Activated CD4-positive, alpha-beta T cell treated with anti-CD3 and anti-CD28 coated beads, Interleukin-2, amount 50 U/mL, for 4 hours (primary cell): ENCODE results near the gene TNFSF15.

Experiments used
- DNase-seq, 2 experiments: peaks; one replicate each; pipeline ENCODE4 v3.0.0-alpha.2; 2020

TNFSF15 gene

GRCh38 chr9:114824110-114824509 is 18.3 kb upstream of the TNFSF15 start:
- no peak for DNase-seq

- no peak for DNase-seq
Observed at GRCh38 chr9:114823441-114823840, 17.6 kb upstream of the TNFSF15 start.

- no peak for DNase-seq
Observed at GRCh38 chr9:114822708-114823107, 16.9 kb upstream of the TNFSF15 start.

GRCh38 chr9:114820776-114821501 is 15.1 kb upstream of the TNFSF15 start:
- DNase-seq: no peak

- DNase-seq: no peak
Observed at GRCh38 chr9:114818178-114818577, 12.3 kb upstream of the TNFSF15 start.

GRCh38 chr9:114813717-114814418 is 8.0 kb upstream of the TNFSF15 start:
- DNase-seq: no peak

- DNase-seq: no peak
Observed at GRCh38 chr9:114811966-114812636, 6.3 kb upstream of the TNFSF15 start.

- DNase-seq: no peak
Observed at GRCh38 chr9:114811301-114811700, 5.5 kb upstream of the TNFSF15 start.

- DNase-seq: no peak
Observed at GRCh38 chr9:114810614-114811013, 4.8 kb upstream of the TNFSF15 start.

- DNase-seq: no peak
Observed at GRCh38 chr9:114806526-114806900, 674 bp upstream of the TNFSF15 start.

GRCh38 chr9:114804505-114804904 is 1.3 kb downstream of the TNFSF15 start:
- no peak for DNase-seq

GRCh38 chr9:114803479-114804265 is 2.2 kb downstream of the TNFSF15 start:
- DNase-seq: no peak

GRCh38 chr9:114799925-114800324 is 5.9 kb downstream of the TNFSF15 start:
- no peak for DNase-seq

GRCh38 chr9:114799441-114799840 is 6.4 kb downstream of the TNFSF15 start:
- DNase-seq: no peak

GRCh38 chr9:114798780-114799427 is 6.9 kb downstream of the TNFSF15 start:
- no peak for DNase-seq

- DNase-seq: no peak
Observed at GRCh38 chr9:114798101-114798500, 7.7 kb downstream of the TNFSF15 start.

GRCh38 chr9:114792396-114792795 is 13.4 kb downstream of the TNFSF15 start:
- no peak for DNase-seq

- no peak for DNase-seq
Observed at GRCh38 chr9:114791736-114792135, 14.1 kb downstream of the TNFSF15 start.

- no peak for DNase-seq
Observed at GRCh38 chr9:114791312-114791711, 14.5 kb downstream of the TNFSF15 start.

- DNase-seq: no peak
Observed at GRCh38 chr9:114790521-114790920, 15.3 kb downstream of the TNFSF15 start.

- no peak for DNase-seq
Observed at GRCh38 chr9:114789006-114789405, 16.8 kb downstream of the TNFSF15 start.

GRCh38 chr9:114787781-114788498 is 17.9 kb downstream of the TNFSF15 start:
- DNase-seq: no peak
